Tibial nerve (tissue), 4 donors: ENCODE data around the gene KLRG1. TPM values are rescaled to one million over a fixed set of nuclear protein-coding genes. Genes with fewer than 3 reads are reported as not detected.

Source experiments
- DNase-seq, 2 donors: peaks; one replicate each; pipeline ENCODE4 v3.0.0-alpha.2; 2019; ENCODE audit warnings: low spot score in 2 of 2
- H3K27ac ChIP-seq, 4 donors: fragments of 200-600 bp; sonication (generic) in 3 of 4; one replicate each; pipeline ENCODE4 v1.5.1; 2017 to 2019; ENCODE audit warnings: mild to moderate bottlenecking in 1 of 4
- H3K27me3 ChIP-seq, 2 donors: fragments of 200-600 bp; sonication (generic) in 1 of 2; one replicate each; pipeline versions ENCODE4 v1.5.1 to v1.6.0; 2017 to 2019
- H3K36me3 ChIP-seq, 3 donors: fragments of 200-600 bp; sonication (generic); one replicate each; pipeline ENCODE4 v1.5.1; 2018 to 2019
- H3K4me1 ChIP-seq, 4 donors: fragments of 200-600 bp; sonication (generic) in 3 of 4; one replicate each; pipeline ENCODE4 v1.5.1; 2017 to 2019
- H3K4me3 ChIP-seq, 4 donors: fragments of 200-600 bp; sonication (generic) in 3 of 4; one replicate each; pipeline ENCODE4 v1.5.1; 2017 to 2019; ENCODE audit warnings: mild to moderate bottlenecking in 1 of 4, moderate library complexity in 1 of 4
- H3K9me3 ChIP-seq, 4 donors: fragments of 200-600 bp; sonication (generic) in 3 of 4; one replicate each; pipeline ENCODE4 v1.5.1; 2017 to 2019
- CTCF ChIP-seq, 5 experiments: fragments of 200-600 bp in 3 of 5; fragments of 450-650 bp in 2 of 5; sonication (generic) in 3 of 5; IDR thresholded peaks; one replicate each; pipeline ENCODE4 v1.5.1; 2016 to 2019; ENCODE audit warnings: antibody characterized with exemption in 5 of 5, mild to moderate bottlenecking in 3 of 5, moderate library complexity in 2 of 5
- EP300 ChIP-seq, 2 donors: sonication (generic); formaldehyde crosslinking; IDR thresholded peaks; one replicate each; pipeline ENCODE4 v1.6.1; 2017; ENCODE audit warnings: antibody characterized with exemption in 2 of 2, mild to moderate bottlenecking in 1 of 2
- POLR2A ChIP-seq, 2 donors: fragments of 450-650 bp; IDR thresholded peaks; one replicate each; pipeline ENCODE4 v1.6.1; 2017; ENCODE audit warnings: antibody characterized with exemption in 2 of 2, mild to moderate bottlenecking in 2 of 2, moderate library complexity in 2 of 2
- WGBS, 2 donors: methylation state at CpG; one replicate each; pipeline ENCODE4 v1.1.5; 2018; 5-methylcytosine and 5-hydroxymethylcytosine counted together
- total RNA-seq, 4 donors: library from RNA; depleted of rRNA; stranded (reverse); fragments of >200 nt; gene quantifications; one replicate each; pipeline ENCODE4 v1.1.0, GENCODE V29; 2016

KLRG1 gene
- total RNA-seq: 1 to 10 TPM in 3 of 4 donors, not detected in 1; 2.7 to 7.9 (median 2.9) TPM

GRCh38 chr12:8989413-8989812 is at the start of gene KLRG1:
TSS of gene KLRG1 (plus strand) at chr12:8989546. CDS start at chr12:8989636, 90 bp downstream.
- H3K27ac ChIP-seq: no peak within 1 kb of the TSS
- WGBS, 2 donors: 83 to 87% methylated on average over 2 of the region's 2 CpGs

GRCh38 chr12:8941691-8942478 is 47.5 kb upstream of the KLRG1 start:
- no peak for TF ChIP-seq EP300 (IDR thresholded peaks at IDR 0.05)
- TF ChIP-seq POLR2A (IDR thresholded peaks at IDR 0.05): no peak
- TF ChIP-seq CTCF (IDR thresholded peaks at IDR 0.05): no peak
- no peaks in the 10 kb centered on the region for H3K27me3 ChIP-seq
- 68 to 79% methylated on average over 5 of the region's 5 CpGs for WGBS, 2 donors
- no peak for DNase-seq
- no peak overlapping the region for H3K27ac ChIP-seq
- H3K4me1 ChIP-seq: peaks cover 0 to 6% (median 0%) of the 10 kb centered on the region in 4 donors
- no peak overlapping the region for H3K4me3 ChIP-seq
- peaks cover 0 to 76% (median 28%) of the 10 kb centered on the region in 3 donors for H3K36me3 ChIP-seq
- H3K9me3 ChIP-seq: no peaks in the 10 kb centered on the region

More at GRCh38 chr12:8989413-8989812, at the start of gene KLRG1:
- Histone ChIP-seq H3K27me3 (no peaks in the 10 kb centered on the region), H3K9me3 (no peaks in the 10 kb centered on the region), H3K4me3 (no peak within 1 kb of the TSS), H3K36me3 (no peaks in the 10 kb centered on the region), H3K4me1 (peaks cover 0 to 6% (median 0%) of the 10 kb centered on the region in 4 donors)
- DNase-seq: no peak
- TF ChIP-seq POLR2A (IDR thresholded peaks at IDR 0.05): no peak

GRCh38 chr12:8943565-8944186 is 45.7 kb upstream of the KLRG1 start:
- Histone ChIP-seq H3K9me3 (no peaks in the 10 kb centered on the region), H3K4me3 (no peak overlapping the region), H3K27me3 (no peaks in the 10 kb centered on the region), H3K27ac (no peak overlapping the region), H3K4me1 (peaks cover 0 to 24% (median 8%) of the 10 kb centered on the region in 4 donors), H3K36me3 (peaks cover 0 to 58% (median 28%) of the 10 kb centered on the region in 3 donors)
- DNase-seq: no peak
- TF ChIP-seq CTCF (IDR thresholded peaks at IDR 0.05) (no peak), POLR2A (IDR thresholded peaks at IDR 0.05) (no peak)
- 91 to 92% methylated on average over 10 of the region's 10 CpGs for WGBS, 2 donors

- H3K27me3 ChIP-seq: no peaks in the 10 kb centered on the region
- no peak overlapping the region for H3K27ac ChIP-seq
- TF ChIP-seq EP300 (IDR thresholded peaks at IDR 0.05): no peak
- no peak for TF ChIP-seq CTCF (IDR thresholded peaks at IDR 0.05)
- TF ChIP-seq POLR2A (IDR thresholded peaks at IDR 0.05): no peak
- no peak for DNase-seq
- H3K9me3 ChIP-seq: no peaks in the 10 kb centered on the region
- peaks cover 0 to 39% (median 11%) of the 10 kb centered on the region in 4 donors for H3K4me1 ChIP-seq
- peaks cover 0 to 46% (median 27%) of the 10 kb centered on the region in 3 donors for H3K36me3 ChIP-seq
- H3K4me3 ChIP-seq: no peak overlapping the region
- 64 to 83% methylated on average over 1 of the region's 1 CpG for WGBS, 2 donors
These were observed 42.6 kb upstream of the KLRG1 start for GRCh38 chr12:8946733-8947132.

- Histone ChIP-seq H3K9me3 (no peaks in the 10 kb centered on the region), H3K4me1 (peaks cover 0 to 43% (median 11%) of the 10 kb centered on the region in 4 donors), H3K36me3 (peaks cover 0 to 36% (median 21%) of the 10 kb centered on the region in 3 donors), H3K27ac (no peak overlapping the region), H3K27me3 (no peaks in the 10 kb centered on the region), H3K4me3 (no peak overlapping the region)
- no peak for DNase-seq
- TF ChIP-seq EP300 (IDR thresholded peaks at IDR 0.05) (no peak), CTCF (IDR thresholded peaks at IDR 0.05) (no peak), POLR2A (IDR thresholded peaks at IDR 0.05) (no peak)
These were observed 41.6 kb upstream of the KLRG1 start for GRCh38 chr12:8947737-8948136.
